GM18505 (cell line): Measurements from ENCODE around the gene SEPSECS.

Source experiments
- ATAC-seq: cut with Tn5 transposase; IDR thresholded peaks from one replicate; pipeline ENCODE4 v1.9.1; 2021; ENCODE audit not compliant: unreplicated experiment
- POLR2A ChIP-seq: IDR thresholded peaks from 4 replicates; pipeline ENCODE4 v1.6.1; 2011; ENCODE audit warnings: borderline replicate concordance; ENCODE audit not compliant: insufficient read depth, insufficient read length; ENCODE audit errors: extremely low read depth

The SEPSECS gene

DNA sequence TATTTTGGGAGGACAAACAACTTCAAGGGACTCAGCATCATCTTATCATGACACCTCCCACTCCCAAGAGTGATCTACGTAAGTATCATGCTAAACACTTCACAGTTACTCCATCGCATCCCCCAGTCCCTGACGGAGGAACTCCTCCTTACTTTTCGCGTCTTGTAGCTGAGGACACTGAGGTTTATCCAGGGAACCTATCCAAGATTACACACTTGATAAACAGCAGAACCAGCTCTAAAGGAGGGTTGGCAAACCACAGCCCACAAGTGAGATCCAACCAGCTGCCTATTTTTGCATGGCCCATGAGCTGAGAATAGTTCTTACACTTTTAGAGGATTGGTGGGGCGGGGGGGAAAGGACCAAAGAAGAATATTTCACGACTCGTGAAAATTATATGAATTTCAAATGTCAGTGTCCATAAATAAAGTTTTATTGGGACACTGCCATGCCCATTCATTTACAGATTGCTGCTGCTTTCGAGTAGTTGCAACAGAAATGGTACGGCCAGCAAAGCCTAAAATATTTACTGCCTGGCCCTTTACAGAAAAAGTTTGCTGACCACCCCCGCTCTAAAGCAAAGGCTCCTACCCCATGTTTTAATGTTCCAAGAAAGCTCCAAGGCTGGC, 47.8 kb downstream of the SEPSECS start:
- TF ChIP-seq POLR2A, result no peak
- ATAC-seq, result no peak

- ATAC-seq, result no peak
- no peak for TF ChIP-seq POLR2A
These were observed 48.5 kb downstream of the SEPSECS start for GRCh38 chr4:25111648-25112196.

- no peak for ATAC-seq
- no peak for TF ChIP-seq POLR2A
These were observed 49.5 kb downstream of the SEPSECS start for GRCh38 chr4:25110527-25111329.

GRCh38 chr4:25109511-25109910, 50.7 kb downstream of the SEPSECS start:
- no peak for ATAC-seq
- no peak for TF ChIP-seq POLR2A

- no peak for ATAC-seq
- TF ChIP-seq POLR2A, result no peak
These were observed 51.7 kb downstream of the SEPSECS start for GRCh38 chr4:25108556-25108955.

GRCh38 chr4:25107827-25108516, 52.3 kb downstream of the SEPSECS start:
- no peak for ATAC-seq
- no peak for TF ChIP-seq POLR2A

GRCh38 chr4:25106363-25107151, 53.7 kb downstream of the SEPSECS start:
- TF ChIP-seq POLR2A, result no peak
- ATAC-seq, result no peak

- no peak for TF ChIP-seq POLR2A
- ATAC-seq, result no peak
These were observed 55.7 kb downstream of the SEPSECS start for GRCh38 chr4:25104591-25104990.

DNA sequence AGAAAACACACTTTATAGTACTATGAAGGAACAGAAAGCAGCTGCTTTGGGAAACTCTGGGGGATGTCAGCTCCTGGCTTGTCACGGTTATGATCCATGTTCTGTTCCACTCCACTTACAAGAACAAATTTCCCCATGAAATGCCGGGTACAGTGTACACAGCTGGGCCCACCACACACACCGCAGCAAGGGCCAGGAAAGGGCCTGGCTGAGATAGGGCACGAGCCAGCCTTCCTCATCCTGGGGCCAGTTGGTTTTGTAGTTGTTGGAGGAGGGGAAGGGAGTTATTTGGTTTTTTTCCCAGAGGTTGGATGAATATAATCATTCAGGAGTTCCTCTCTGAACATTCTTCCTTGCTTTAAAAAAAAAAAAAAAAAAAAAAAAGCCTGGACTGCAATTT, 56.8 kb downstream of the SEPSECS start:
- ATAC-seq, result no peak

DNA sequence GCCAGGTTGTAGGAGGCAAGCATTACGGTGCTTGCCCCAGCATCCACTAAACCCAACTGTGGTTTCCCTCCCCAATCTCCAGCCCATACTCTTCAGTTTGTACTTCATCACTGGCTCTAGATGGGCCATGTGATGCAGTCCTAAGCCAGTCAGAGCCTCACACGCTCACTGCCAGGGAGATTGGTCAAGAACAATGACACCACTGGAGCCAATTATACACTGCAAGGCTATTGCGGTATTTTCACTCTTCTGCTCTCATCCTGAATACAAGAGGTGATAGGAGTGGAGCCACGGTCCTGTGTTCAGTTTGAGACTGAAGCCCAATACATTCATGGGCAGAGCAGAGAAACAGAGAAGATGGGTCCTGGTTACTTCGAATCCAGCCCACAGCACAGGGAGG, 58.4 kb downstream of the SEPSECS start:
- ATAC-seq, result no peak

More for the DNA sequence above, 56.8 kb downstream of the SEPSECS start:
- TF ChIP-seq POLR2A, result no peak

GRCh38 chr4:25100710-25101109, 59.5 kb downstream of the SEPSECS start:
- ATAC-seq, result no peak
- TF ChIP-seq POLR2A, result no peak

More for the DNA sequence above, 58.4 kb downstream of the SEPSECS start:
- no peak for TF ChIP-seq POLR2A

GRCh38 chr4:25100021-25100555, 60.2 kb downstream of the SEPSECS start:
- TF ChIP-seq POLR2A, result no peak
- ATAC-seq, result no peak
